Endothelial cell of umbilical vein (primary cell): ENCODE measurements around the gene DIS3. TPM values are rescaled to one million over a fixed set of nuclear protein-coding genes. Genes with fewer than 3 reads are reported as not detected.
A peak's percentile ranks its signal among the peaks of the same experiment; 100 is the strongest.

ENCODE experiments used
- Bru-seq: library from RNA; stranded (reverse); fragments of 400-500 nt; gene quantifications from one replicate; lab custom pipeline; 2021; lab: Mats Ljungman, UMichigan
- BruChase-seq, 2 experiments: library from RNA; stranded (reverse); fragments of 400-500 nt; gene quantifications; one replicate each; lab custom pipeline; 2021; lab: Mats Ljungman, UMichigan
- BruUV-seq: library from RNA; stranded (reverse); fragments of 400-500 nt; replicated peaks from 2 replicates; lab custom pipeline; 2021; lab: Mats Ljungman, UMichigan
- CTCF ChIA-PET: fragments of 300-600, 350-600 bp; sonication (Branson Sonifier 250); formaldehyde crosslinking; loops from one replicate; lab custom pipeline; 2021; ENCODE audit warnings: antibody characterized with exemption, inconsistent platforms; lab: Charles Lee
- POLR2A ChIA-PET: fragments of 300-600, 350-600 bp; sonication (Branson Sonifier 250); formaldehyde crosslinking; loops from one replicate; lab custom pipeline; 2021; ENCODE audit warnings: antibody characterized with exemption, inconsistent platforms; lab: Charles Lee
- DNase-seq: peaks from one replicate; pipeline ENCODE4 v3.0.0-alpha.2; 2011; ENCODE audit warnings: low read depth, low spot score
- FAIRE-seq: peaks from 2 replicates; lab custom pipeline; 2011; peaks lifted over from hg19 to GRCh38; lab: Jason Lieb, UNC
- H2AFZ ChIP-seq: 2 replicates; pipeline ENCODE4 v1.6.0; 2012; ENCODE audit warnings: low read depth, low read length, control low read depth, inconsistent platforms
- H3K27ac ChIP-seq: 2 replicates; pipeline ENCODE4 v1.5.1; 2011; ENCODE audit warnings: low read depth, mild to moderate bottlenecking, control low read depth, low read length, moderate library complexity; ENCODE audit not compliant: insufficient read depth
- H3K27me3 ChIP-seq, 2 experiments: 2 replicates each; pipeline versions ENCODE4 v1.6.0 to v1.6.1; 2011; ENCODE audit warnings: low read length in 2 of 2, mixed read lengths in 1 of 2; ENCODE audit not compliant: control insufficient read depth in 2 of 2, insufficient read depth in 2 of 2
- H3K36me3 ChIP-seq, 2 experiments: 2 replicates in 1 of 2; 3 replicates in 1 of 2; pipeline ENCODE4 v1.5.1; 2011; ENCODE audit warnings: low read length in 2 of 2, mild to moderate bottlenecking in 1 of 2, moderate library complexity in 1 of 2; ENCODE audit not compliant: control insufficient read depth in 2 of 2, insufficient read depth in 2 of 2; ENCODE audit errors: extremely low read depth in 1 of 2
- H3K4me1 ChIP-seq: 3 replicates; pipeline ENCODE4 v1.5.1; 2011; ENCODE audit warnings: mild to moderate bottlenecking, low read length; ENCODE audit not compliant: control insufficient read depth, insufficient read depth; ENCODE audit errors: extremely low read depth
- H3K4me2 ChIP-seq: 2 replicates; pipeline ENCODE4 v1.6.1; 2011; ENCODE audit warnings: low read length, control low read depth, mixed read lengths; ENCODE audit not compliant: insufficient read depth
- H3K4me3 ChIP-seq, 3 experiments: fragments of 200-600 bp in 1 of 3; sonication (generic), shearing (Covaris generic) in 1 of 3; replicated peaks in 1 of 3; 2 replicates each; pipeline ENCODE4 v1.5.1; 2011 to 2016; ENCODE audit warnings: control low read depth in 3 of 3, low read length in 3 of 3, mild to moderate bottlenecking in 2 of 3, inconsistent platforms in 1 of 3, low read depth in 1 of 3, moderate library complexity in 1 of 3; ENCODE audit not compliant: insufficient read depth in 1 of 3
- H3K79me2 ChIP-seq: 2 replicates; pipeline ENCODE4 v1.6.0; 2012; ENCODE audit warnings: low read length, inconsistent platforms; ENCODE audit not compliant: control insufficient read depth, insufficient read depth
- H3K9ac ChIP-seq: replicated peaks from 2 replicates; pipeline ENCODE3; 2011; ENCODE audit warnings: low read length, control low read depth; ENCODE audit not compliant: insufficient read depth; ENCODE audit errors: extremely low read depth
- H3K9me1 ChIP-seq: replicated peaks from 3 replicates; pipeline ENCODE4 v1.6.0; 2011; ENCODE audit warnings: mild to moderate bottlenecking, low read length; ENCODE audit not compliant: control insufficient read depth, insufficient read depth; ENCODE audit errors: extremely low read depth
- H3K9me3 ChIP-seq: replicated peaks from 2 replicates; pipeline ENCODE4 v1.5.1; 2012; ENCODE audit warnings: low read length, inconsistent platforms; ENCODE audit not compliant: control insufficient read depth, insufficient read depth
- H4K20me1 ChIP-seq: replicated peaks from 2 replicates; pipeline ENCODE3; 2011; ENCODE audit warnings: mild to moderate bottlenecking, low read length; ENCODE audit not compliant: control insufficient read depth, insufficient read depth; ENCODE audit errors: extremely low read depth
- CTCF ChIP-seq, 2 donors: IDR thresholded peaks; 1 replicate in 1 of 2; 2 replicates in 1 of 2; pipeline ENCODE4 v1.5.1; 2011; ENCODE audit warnings: low read length in 2 of 2, mild to moderate bottlenecking in 2 of 2, moderate library complexity in 2 of 2, control low read depth in 1 of 2, inconsistent platforms in 1 of 2, low read depth in 1 of 2; ENCODE audit not compliant: insufficient read depth in 1 of 2; ENCODE audit errors: extremely low read depth in 1 of 2
- JUN ChIP-seq: IDR thresholded peaks from 2 replicates; pipeline ENCODE4 v1.6.1; 2011; ENCODE audit warnings: borderline replicate concordance, low read depth; ENCODE audit not compliant: insufficient read length, insufficient read depth
- MAX ChIP-seq: IDR thresholded peaks from 2 replicates; pipeline ENCODE4 v1.6.1; 2011; ENCODE audit not compliant: insufficient read depth, insufficient read length
- MYC ChIP-seq: IDR thresholded peaks from one replicate; pipeline ENCODE4 v1.6.1; 2011; ENCODE audit warnings: mild to moderate bottlenecking, low read depth, low read length
- POLR2A ChIP-seq: IDR thresholded peaks from 2 replicates; pipeline ENCODE4 v1.6.1; 2012; ENCODE audit warnings: low read depth, mild to moderate bottlenecking, control low read depth, low read length
- POLR2AphosphoS5 ChIP-seq: IDR thresholded peaks from 2 replicates; pipeline ENCODE4 v1.6.1; 2012; ENCODE audit warnings: low read depth, mild to moderate bottlenecking, control low read depth, low read length, moderate library complexity; ENCODE audit not compliant: insufficient read depth
- dilution Hi-C: fragments of 300-500 bp; cut with MboI; formaldehyde crosslinking; loops from one replicate; pipeline ENCODE4 v1.15.0; 2019; ENCODE audit warnings: low sequenced_read_pairs; ENCODE audit not compliant: extremely low pct_ligation_motif_present
- intact Hi-C: fragments of 100-400 bp; cut with micrococcal nuclease; formaldehyde crosslinking; loops from one replicate; pipeline ENCODE4 v1.10.0; 2022
- long read RNA-seq: library from polyadenylated mRNA; stranded (forward); transcript quantifications from one replicate; pipeline ENCODE4 v2.0.0, GENCODE V29; 2021
- polyA minus RNA-seq, 3 experiments: library from RNA; depleted of rRNA, polyadenylated mRNA; stranded (reverse); fragments of >200 nt; gene quantifications; 1 replicate in 1 of 3; 2 replicates in 2 of 3; pipeline ENCODE4 v1.2.3, GENCODE V29; 2011
- polyA plus RNA-seq, 4 experiments: library from polyadenylated mRNA; depleted of rRNA in 3 of 4; stranded (reverse) in 3 of 4; unstranded in 1 of 4; fragments of >200 nt; gene quantifications; 2 replicates each; pipeline versions ENCODE4 v1.2.1 to v1.2.3, GENCODE V29; 2011 to 2012; ENCODE audit warnings: missing spikeins in 1 of 4
- total RNA-seq: library from RNA; stranded (reverse); gene quantifications from 2 replicates; pipeline ENCODE4 v1.2.3, GENCODE V29; 2021

DIS3 gene
- total RNA-seq (31.4 and 32.8 TPM in 2 replicates), polyA plus RNA-seq (11.4 and 12.4 TPM in 2 replicates), polyA minus RNA-seq (18.1 and 20.7 TPM in 2 replicates), Bru-seq, nascent RNA (percentile 93 among the genes with signal in this experiment), BruChase-seq, experiment 1, labeled RNA remaining after a 6-hour chase (percentile 88 among the genes with signal in this experiment), BruChase-seq, experiment 2, labeled RNA remaining after a 2-hour chase (percentile 89 among the genes with signal in this experiment)
- polyA plus RNA-seq (2011; cell fraction: cytosol; rRNA removed): 11.7 and 11.9 TPM in 2 replicates
- 21.1 and 27.4 TPM in 2 replicates for polyA plus RNA-seq (2011; cell fraction: nucleus; rRNA removed)
- 28.5 and 36.7 TPM in 2 replicates for polyA plus RNA-seq (2012)
- 20.1 TPM for polyA minus RNA-seq (2011; cell fraction: cytosol; rRNA and poly(A)+ RNA removed)
- polyA minus RNA-seq (2011; cell fraction: nucleus; rRNA and poly(A)+ RNA removed): 17.9 and 29.5 TPM in 2 replicates
- long read RNA-seq, full-length matches to known transcripts: 65 of 73 reads
- long read RNA-seq, partial matches to known transcripts: 3 of 73 reads
- long read RNA-seq, other reads (novel, unspliced or antisense): 5 of 73 reads

- CTCF ChIA-PET: no interaction called here
- intact Hi-C loops (loop anchor here (1.0 to 10.0 kb wide), 3 partner anchors 54 to 893 kb away; partner anchors contain the start of genes BORA, KLF5 and MZT1), dilution Hi-C loops (no loop called here)
- peak; percentile 97 for FAIRE-seq
- H3K4me1 ChIP-seq: peaks cover 25% of the 10 kb centered on the region
- H3K9ac ChIP-seq: peak within 1 kb of the TSS; percentile 72
- no peaks in the 10 kb centered on the region for H3K9me1 ChIP-seq
- H2AFZ ChIP-seq: peak within 1 kb of the TSS; percentile 82
- no peaks in the 10 kb centered on the region for H3K27me3 ChIP-seq
- no peaks in the 10 kb centered on the region for H3K9me3 ChIP-seq
- peak within 1 kb of the TSS; percentile 99 for H3K4me2 ChIP-seq
- peaks cover 4 to 18% of the 10 kb centered on the region in 2 experiments for H3K36me3 ChIP-seq
- BruUV-seq: TSS peak; percentile 75
- POLR2A ChIA-PET: no interaction called here
- no peaks in the 10 kb centered on the region for H4K20me1 ChIP-seq
- H3K27ac ChIP-seq: peak within 1 kb of the TSS; percentile 71
- peak within 1 kb of the TSS; percentile 69 to 96 (median 77) for H3K4me3 ChIP-seq
- peaks cover 84% of the 10 kb centered on the region for H3K79me2 ChIP-seq
- DNase-seq: peak; percentile 98
- TF ChIP-seq POLR2A (peak; percentile 77), MAX (peak; percentile 45), CTCF (IDR thresholded peaks at IDR 0.05; ENCODE audit: extremely low read depth in 1 of 2, insufficient read depth in 1 of 2, low read depth in 1 of 2, low read length in 2 of 2) (no peak), JUN (no peak), POLR2AphosphoS5 (peak; percentile 87), MYC (peak; percentile 4)
These were observed at the start of gene DIS3, which contains the start of gene PIBF1 for GRCh38 chr13:72781451-72782439. Gene DIS3, minus strand, starts transcription at chr13:72781900. Its CDS starts 68 bp downstream, at chr13:72781832. Gene PIBF1, plus strand, starts transcription at chr13:72782133. Its CDS starts 1,337 bp downstream, at chr13:72783470.
